Aorta (tissue), 5 donors: Measurements from ENCODE around the gene SMIM22. TPM values are rescaled to one million over a fixed set of nuclear protein-coding genes. Genes with fewer than 3 reads are reported as not detected.

Source experiments
- ATAC-seq: fragments of 200-7000 bp; cut with Tn5 transposase; one replicate; pipeline ENCODE4 v1.9.1; 2022; ENCODE audit warnings: moderate library complexity; ENCODE audit not compliant: low FRiP score
- DNase-seq, 2 donors: peaks; one replicate each; pipeline ENCODE4 v3.0.0-alpha.2; 2020
- H3K27ac ChIP-seq, 2 donors: one replicate each; pipeline ENCODE4 v1.5.1; 2013; ENCODE audit warnings: low read length in 2 of 2, mild to moderate bottlenecking in 2 of 2, moderate library complexity in 2 of 2, control low read depth in 1 of 2, inconsistent platforms in 1 of 2, low read depth in 1 of 2
- H3K27me3 ChIP-seq, 2 donors: one replicate each; pipeline ENCODE4 v1.6.1; 2013; ENCODE audit warnings: control low read depth in 1 of 2, low read length in 1 of 2, mild to moderate bottlenecking in 1 of 2, moderate library complexity in 1 of 2; ENCODE audit not compliant: insufficient read depth in 2 of 2, control insufficient read depth in 1 of 2
- H3K36me3 ChIP-seq, 2 donors: one replicate each; pipeline ENCODE4 v1.6.1; 2013; ENCODE audit warnings: control low read depth in 1 of 2, low read length in 1 of 2, mild to moderate bottlenecking in 1 of 2; ENCODE audit not compliant: insufficient read depth in 2 of 2, control insufficient read depth in 1 of 2
- H3K4me1 ChIP-seq, 2 donors: one replicate each; pipeline ENCODE4 v1.6.1; 2013; ENCODE audit warnings: low read length in 2 of 2, control low read depth in 1 of 2, mild to moderate bottlenecking in 1 of 2, moderate library complexity in 1 of 2; ENCODE audit not compliant: insufficient read depth in 2 of 2, control insufficient read depth in 1 of 2
- H3K4me3 ChIP-seq, 2 donors: one replicate each; pipeline ENCODE4 v1.5.1; 2013; ENCODE audit warnings: low read length in 2 of 2, control low read depth in 1 of 2, mild to moderate bottlenecking in 1 of 2
- H3K9me3 ChIP-seq: one replicate; pipeline ENCODE4 v1.6.1; 2013; ENCODE audit warnings: mild to moderate bottlenecking, low read length; ENCODE audit not compliant: control insufficient read depth
- WGBS, 2 donors: extraction: QIAGEN DNeasy Blood & Tissue Kit; methylation state at CpG; one replicate each; pipeline ENCODE4 v1.1.7; 2013; 5-methylcytosine and 5-hydroxymethylcytosine counted together
- intact Hi-C, 2 donors: fragments of 100-400 bp; cut with DNase I; formaldehyde crosslinking; loops; one replicate each; pipeline versions ENCODE4 v1.14.2 to v1.15.0; 2022
- polyA plus RNA-seq, 2 donors: library from polyadenylated mRNA; stranded (reverse); fragments of 200-250 nt; gene quantifications; one replicate each; pipeline ENCODE4 v1.2.3, GENCODE V29; 2013
- total RNA-seq, 2 donors: library from RNA; stranded (reverse); fragmentation: NEBNext Ultra II Directional; extraction: Animal tissue kit (Norgen Biotek cat#: 25700); gene quantifications; one replicate each; pipeline ENCODE4 v1.2.1, GENCODE V29; 2021
- donor health status: healthy with polysubstance abuse.
- donor health status: Bipolar disorder and iron deficiency.
- donor health status: DM: no; HTN: no; CAD: no.
- donor health status: DM: no; HTN: no; CAD: no.
- donor health status: DM: yes; HTN: yes; CAD: no.

Gene SMIM22
- total and polyA plus RNA-seq, 4 donors = 0.51 to 97.9 TPM; not detected in 2

DNA sequence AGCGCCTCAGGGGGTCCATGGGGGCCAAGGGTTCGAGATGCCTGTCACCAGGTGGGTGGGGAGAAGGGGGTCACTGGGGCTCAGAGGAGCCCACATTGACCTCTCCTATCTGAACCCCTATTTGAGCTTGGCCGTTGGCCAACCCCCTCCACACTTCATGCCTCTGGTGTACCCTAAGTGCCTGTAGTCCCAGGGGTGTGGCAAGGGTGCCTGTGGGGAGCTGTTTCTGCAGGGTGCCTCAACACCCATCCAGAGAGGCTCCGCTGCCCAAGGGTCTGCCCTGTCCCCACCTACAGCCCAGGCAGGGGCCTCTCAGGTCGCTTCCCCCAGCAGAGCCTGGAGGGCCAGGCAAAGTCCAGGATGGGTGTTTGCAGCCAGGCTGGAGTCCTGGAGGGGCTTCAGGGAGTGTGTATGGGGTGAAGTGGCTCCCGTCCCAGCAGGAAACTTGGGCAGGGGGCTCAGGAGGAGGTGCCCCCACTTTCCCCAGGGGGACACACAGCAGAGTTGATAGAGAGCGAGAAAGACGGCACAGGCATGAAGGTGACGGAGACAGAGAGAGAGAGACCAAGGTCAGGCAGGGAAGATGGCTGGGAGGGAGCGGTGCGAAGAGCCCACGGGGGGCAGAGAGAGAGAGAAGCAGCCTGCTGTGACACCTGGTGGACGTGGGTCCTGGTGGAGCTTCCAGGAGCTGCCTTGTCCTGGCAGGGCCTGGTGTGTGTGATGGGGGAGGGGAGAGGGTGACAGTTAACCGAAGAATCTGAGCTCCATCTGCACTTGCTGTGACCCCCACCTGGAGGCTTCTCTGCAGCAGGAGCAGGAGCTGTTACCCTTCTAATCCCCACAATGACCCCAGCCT, 7.3 kb upstream of the SMIM22 start, which contains the start of gene SEPTIN12:
SEPTIN12 (minus strand) TSS at position 719 of the 856 bp plus-strand sequence; CDS start at position 19, 700 bp downstream.
- intact Hi-C loops = no loop called here
- no peaks in the 10 kb centered on the region for H3K27me3 ChIP-seq
- ATAC-seq (no peak), DNase-seq (no peak)
- H3K36me3 ChIP-seq = no peaks in the 10 kb centered on the region
- H3K4me1 ChIP-seq = no peaks in the 10 kb centered on the region
- 74 to 76% methylated on average over 14 of the region's 14 CpGs for WGBS, 2 donors
- H3K9me3 ChIP-seq = peaks cover 1% of the 10 kb centered on the region
- no peak within 1 kb of the TSS for H3K27ac ChIP-seq
- no peak within 1 kb of the TSS for H3K4me3 ChIP-seq

- intact Hi-C loops = no loop called here
- Histone ChIP-seq H3K36me3 (no peaks in the 10 kb centered on the region), H3K27ac (no peak overlapping the region), H3K9me3 (peaks cover 1% of the 10 kb centered on the region), H3K4me1 (no peaks in the 10 kb centered on the region), H3K4me3 (no peak overlapping the region), H3K27me3 (no peaks in the 10 kb centered on the region)
- WGBS, 2 donors = 60% methylated on average over 9 of the region's 9 CpGs
- no peak for ATAC-seq
- no peak for DNase-seq
These were observed 6.7 kb upstream of the SMIM22 start for GRCh38 chr16:4788489-4788889.

DNA sequence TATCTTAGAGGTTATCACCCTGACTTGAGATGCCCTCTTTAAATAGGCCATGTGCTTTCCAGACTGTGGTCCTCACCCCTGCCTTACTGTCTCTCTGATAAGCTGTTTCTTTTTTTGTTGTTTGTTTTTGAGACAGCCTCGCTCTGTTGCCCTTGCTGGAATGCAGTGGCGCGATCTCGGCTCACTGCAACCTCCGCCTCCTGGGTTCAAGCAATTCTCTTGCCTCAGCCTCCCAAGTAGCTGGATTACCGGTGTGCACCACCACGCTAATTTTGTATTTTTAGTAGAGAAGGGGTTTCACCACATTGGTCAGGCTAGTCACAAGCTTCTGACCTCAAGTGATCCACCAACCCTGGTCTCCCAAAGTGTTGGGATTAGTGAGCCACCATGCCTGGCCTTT, 6.3 kb upstream of the SMIM22 start:
- no peak overlapping the region for H3K4me3 ChIP-seq
- H3K9me3 ChIP-seq = peaks cover 1% of the 10 kb centered on the region
- H3K27me3 ChIP-seq = no peaks in the 10 kb centered on the region
- no peak overlapping the region for H3K27ac ChIP-seq
- H3K36me3 ChIP-seq = no peaks in the 10 kb centered on the region
- no peak for DNase-seq
- no peak for ATAC-seq
- intact Hi-C loops = no loop called here
- 87 to 91% methylated on average over 7 of the region's 7 CpGs for WGBS, 2 donors
- H3K4me1 ChIP-seq = no peaks in the 10 kb centered on the region

- no peaks in the 10 kb centered on the region for H3K4me1 ChIP-seq
- intact Hi-C loops = no loop called here
- ATAC-seq (no peak), DNase-seq (no peak)
- no peaks in the 10 kb centered on the region for H3K36me3 ChIP-seq
- H3K9me3 ChIP-seq = peaks cover 1% of the 10 kb centered on the region
- no peak overlapping the region for H3K4me3 ChIP-seq
- no peaks in the 10 kb centered on the region for H3K27me3 ChIP-seq
- H3K27ac ChIP-seq = no peak overlapping the region
- 86% methylated on average over 10 of the region's 10 CpGs for WGBS, 2 donors
These were observed 4.9 kb upstream of the SMIM22 start for GRCh38 chr16:4790261-4790660.

DNA sequence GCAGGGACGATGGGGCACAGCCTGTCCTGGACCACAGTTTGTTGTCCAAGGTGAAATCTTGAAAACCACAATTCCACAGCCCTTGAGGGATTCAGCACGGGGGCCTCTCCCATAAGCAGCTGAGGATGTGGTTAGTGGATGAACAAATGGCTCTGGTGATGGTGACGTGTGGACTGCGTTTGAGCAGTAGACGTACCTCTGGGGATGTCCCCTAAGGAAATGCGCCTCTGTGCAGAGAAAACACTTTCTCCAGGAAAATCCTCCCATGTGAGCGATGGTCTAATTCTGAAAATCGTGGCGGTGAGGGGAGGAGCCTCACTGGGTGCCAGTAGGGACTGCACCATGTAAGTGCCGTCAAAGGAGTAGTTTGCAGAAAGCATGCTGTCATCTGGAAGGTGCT, 4.3 kb upstream of the SMIM22 start:
- intact Hi-C loops = no loop called here
- Histone ChIP-seq H3K4me3 (no peak overlapping the region), H3K36me3 (no peaks in the 10 kb centered on the region), H3K4me1 (no peaks in the 10 kb centered on the region), H3K27me3 (no peaks in the 10 kb centered on the region), H3K27ac (no peak overlapping the region), H3K9me3 (peaks cover 1% of the 10 kb centered on the region)
- no peak for DNase-seq
- 69 to 70% methylated on average over 10 of the region's 10 CpGs for WGBS, 2 donors
- no peak for ATAC-seq

DNA sequence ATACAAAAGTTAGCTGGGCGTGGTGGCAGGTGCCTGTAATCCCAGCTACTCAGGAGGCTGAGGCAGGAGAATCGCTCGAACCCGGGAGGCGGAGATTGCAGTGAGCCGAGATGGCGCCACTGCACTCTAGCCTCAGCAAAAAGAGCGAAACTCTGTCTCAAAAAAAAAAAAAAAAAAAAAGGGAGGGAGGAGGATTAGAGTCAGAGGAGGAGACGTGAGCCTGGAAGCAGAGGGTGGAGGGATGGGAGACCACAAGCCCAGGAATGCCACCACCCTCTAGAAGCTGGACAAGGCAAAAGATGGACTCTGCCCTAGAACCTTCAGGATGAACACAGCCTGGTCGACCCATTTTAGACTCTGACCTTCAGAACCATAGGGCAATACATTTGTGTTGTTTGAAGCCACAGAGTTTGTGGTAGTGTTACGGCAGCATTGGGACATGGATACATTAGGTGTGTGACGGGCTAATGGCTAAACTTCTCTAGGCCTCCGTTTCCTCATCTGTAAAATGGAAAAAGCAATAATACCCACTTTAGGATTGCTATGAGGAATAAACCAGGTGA, 2.1 kb upstream of the SMIM22 start:
- no peak overlapping the region for H3K4me3 ChIP-seq
- 67 to 74% methylated on average over 13 of the region's 13 CpGs for WGBS, 2 donors
- no peaks in the 10 kb centered on the region for H3K36me3 ChIP-seq
- H3K27me3 ChIP-seq = no peaks in the 10 kb centered on the region
- ATAC-seq = no peak
- peaks cover 1% of the 10 kb centered on the region for H3K9me3 ChIP-seq
- H3K27ac ChIP-seq = no peak overlapping the region
- no peak for DNase-seq
- H3K4me1 ChIP-seq = no peaks in the 10 kb centered on the region
- intact Hi-C loops = no loop called here

GRCh38 chr16:4795828-4796572, 831 bp downstream of the SMIM22 start:
- Histone ChIP-seq H3K27me3 (no peaks in the 10 kb centered on the region), H3K36me3 (no peaks in the 10 kb centered on the region), H3K9me3 (peaks cover 1% of the 10 kb centered on the region), H3K27ac (no peak overlapping the region), H3K4me3 (no peak overlapping the region), H3K4me1 (no peaks in the 10 kb centered on the region)
- intact Hi-C loops = no loop called here
- 91 to 92% methylated on average over 30 of the region's 30 CpGs for WGBS, 2 donors
- ATAC-seq = no peak
- DNase-seq = no peak

DNA sequence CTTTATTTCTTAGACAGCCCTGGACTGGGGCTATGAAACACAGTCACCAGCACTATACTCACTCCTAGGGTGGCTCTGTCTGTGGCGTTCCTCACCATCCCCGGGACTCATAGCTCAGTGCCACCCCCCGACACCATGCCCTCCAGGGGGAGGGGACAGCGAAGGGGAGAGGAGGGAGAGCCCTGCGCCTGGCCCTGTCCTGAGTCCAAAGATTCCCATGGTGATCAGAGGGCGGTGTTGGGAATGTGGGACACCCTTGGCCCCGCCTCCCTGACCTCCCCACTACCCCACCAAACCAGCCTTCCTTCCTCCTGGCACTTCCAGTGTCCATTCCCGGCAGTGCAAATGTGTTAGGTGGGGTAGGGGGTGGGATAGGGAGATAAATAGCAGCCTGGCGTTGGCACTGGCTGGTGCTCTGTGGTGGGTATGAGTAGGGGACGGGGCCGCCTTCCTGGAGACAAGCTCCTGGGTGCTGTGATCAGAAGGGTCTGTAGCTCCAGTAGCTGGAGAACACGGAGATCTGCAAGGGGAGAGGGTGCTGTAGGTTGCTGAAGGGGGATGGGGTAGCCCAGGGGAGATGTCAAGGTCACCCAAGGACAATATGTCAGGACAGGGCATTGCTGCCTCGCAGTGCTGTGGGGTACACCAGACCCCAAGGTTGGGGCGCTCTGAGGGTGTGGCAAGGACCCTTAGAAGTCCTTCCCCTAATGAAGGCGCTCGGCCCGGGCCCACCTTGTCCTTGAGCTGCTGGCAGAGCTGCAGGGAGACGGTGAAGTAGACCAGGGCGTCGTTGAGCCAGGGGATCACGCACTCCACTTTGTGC, 2.0 kb downstream of the SMIM22 start:
- ATAC-seq (no peak), DNase-seq (no peak)
- Histone ChIP-seq H3K9me3 (no peaks in the 10 kb centered on the region), H3K27ac (no peak overlapping the region), H3K36me3 (no peaks in the 10 kb centered on the region), H3K4me1 (no peaks in the 10 kb centered on the region), H3K27me3 (no peaks in the 10 kb centered on the region), H3K4me3 (no peak overlapping the region)
- intact Hi-C loops = no loop called here
- WGBS, 2 donors = 86 to 90% methylated on average over 21 of the region's 21 CpGs
